GM12892 (cell line): Measurements from ENCODE around the gene XPO6.

Experiments used
- POLR2A ChIP-seq: IDR thresholded peaks from 2 replicates; pipeline ENCODE4 v1.6.1; 2011; ENCODE audit warnings: low read depth, low read length, control low read depth
- POLR2AphosphoS5 ChIP-seq: IDR thresholded peaks from 2 replicates; pipeline ENCODE4 v1.6.1; 2011; ENCODE audit warnings: low read depth, low read length, control low read depth
- TAF1 ChIP-seq: IDR thresholded peaks from 2 replicates; pipeline ENCODE4 v1.6.1; 2011; ENCODE audit warnings: low read depth, mild to moderate bottlenecking, control low read depth, low read length, borderline replicate concordance

- no peak for TF ChIP-seq POLR2A
- no peak for TF ChIP-seq POLR2AphosphoS5
- TF ChIP-seq TAF1: no peak
Measured at GRCh38 chr16:28098171-28098958, 113.4 kb downstream of the XPO6 start.
